Measurements from ENCODE around the gene GLRX5.

Gene GLRX5

DNA sequence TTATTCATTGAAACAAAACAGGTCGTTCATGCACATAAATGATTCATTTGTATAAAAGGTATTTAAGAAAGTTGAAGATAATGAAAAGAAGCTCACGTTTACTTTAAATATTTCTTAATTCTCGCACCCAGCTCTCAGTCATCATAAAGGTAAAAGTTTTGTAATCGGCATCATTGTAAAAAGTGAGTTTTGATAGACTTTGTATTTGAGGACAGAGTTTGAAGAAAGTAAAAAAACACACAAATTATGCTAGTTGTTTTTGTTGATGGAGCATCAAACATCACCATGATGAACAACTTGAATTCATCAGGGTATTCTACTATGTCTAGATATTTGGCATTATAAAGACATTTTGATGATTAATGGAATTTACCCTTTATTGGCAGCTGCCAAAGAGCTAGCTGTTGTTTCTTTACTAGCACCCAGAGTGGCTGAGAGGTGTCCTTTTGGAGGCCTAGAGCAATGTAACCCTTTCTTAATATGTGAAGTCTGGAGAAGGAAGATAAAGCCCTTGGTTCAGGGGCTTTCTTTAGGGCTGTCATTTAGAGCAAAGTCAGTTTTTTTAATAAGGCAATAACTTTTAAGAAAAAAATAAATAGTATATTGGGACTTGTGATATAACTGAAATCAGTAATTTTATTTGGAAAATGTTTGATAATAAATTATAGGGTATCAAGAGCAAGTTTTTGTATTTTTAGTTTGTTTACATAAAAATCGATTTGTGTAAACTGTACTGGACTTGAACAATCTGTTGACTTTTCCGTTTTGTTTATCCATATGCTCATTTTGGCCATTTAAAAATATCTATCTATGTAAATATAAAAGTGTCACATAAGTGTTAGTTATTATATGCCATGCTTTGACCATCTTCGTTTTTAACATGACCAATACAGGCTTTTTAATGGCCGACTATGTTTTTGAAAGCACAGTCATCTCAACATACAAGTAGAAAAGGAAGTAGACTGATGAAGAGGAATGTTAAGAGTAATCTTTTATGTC, 7.4 kb downstream of the GLRX5 start:
- Histone ChIP-seq H3K4me1 (ENCODE audit: insufficient read depth, low read length) (no peaks in the 10 kb centered on the region), H3K4me3 (ENCODE audit: low read depth in 1 of 2, low read length in 2 of 2) (no peak overlapping the region), H3K36me3 (ENCODE audit: insufficient read depth, low read length) (peaks cover 4% of the 10 kb centered on the region), H3K9me3 (ENCODE audit: low read length) (no peaks in the 10 kb centered on the region), H3K9ac (ENCODE audit: low read length) (no peak overlapping the region), H3K27ac (ENCODE audit: low read depth, low read length) (no peak overlapping the region), H3K27me3 (ENCODE audit: control insufficient read depth in 1 of 2, insufficient read depth in 2 of 2, low read length in 2 of 2) (no peaks in the 10 kb centered on the region)

DNA sequence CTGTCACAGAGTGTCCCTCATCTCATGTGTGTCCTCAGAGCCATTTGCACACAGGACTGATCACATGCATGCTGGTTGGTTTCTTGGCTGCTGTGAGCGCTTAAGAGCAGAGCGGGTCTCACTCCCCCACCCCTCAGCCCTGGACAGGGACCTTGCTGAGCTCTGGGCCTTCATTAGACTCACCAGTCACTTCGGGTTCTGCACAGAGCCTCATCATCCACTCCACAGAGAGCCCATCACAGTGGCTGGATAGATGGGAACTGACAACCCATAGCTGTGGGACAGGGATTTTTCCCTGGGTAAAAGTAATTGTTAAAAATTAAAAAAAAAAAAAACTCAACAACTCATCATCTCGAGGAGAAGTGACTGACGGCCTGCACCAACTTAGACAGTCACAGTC, 8.2 kb downstream of the GLRX5 start:
- Histone ChIP-seq H3K27me3 (ENCODE audit: control insufficient read depth in 1 of 2, insufficient read depth in 2 of 2, low read length in 2 of 2) (no peaks in the 10 kb centered on the region), H3K4me3 (ENCODE audit: low read depth in 1 of 2, low read length in 2 of 2) (no peak overlapping the region), H3K9ac (ENCODE audit: low read length) (no peak overlapping the region), H3K27ac (ENCODE audit: low read depth, low read length) (no peak overlapping the region), H3K4me1 (ENCODE audit: insufficient read depth, low read length) (no peaks in the 10 kb centered on the region), H3K36me3 (ENCODE audit: insufficient read depth, low read length) (peaks cover 4% of the 10 kb centered on the region), H3K9me3 (ENCODE audit: low read length) (no peaks in the 10 kb centered on the region)

- Histone ChIP-seq H3K27ac (ENCODE audit: low read depth, low read length) (no peak overlapping the region), H3K36me3 (ENCODE audit: insufficient read depth, low read length) (peaks cover 4% of the 10 kb centered on the region), H3K9ac (ENCODE audit: low read length) (no peak overlapping the region), H3K9me3 (ENCODE audit: low read length) (no peaks in the 10 kb centered on the region), H3K27me3 (ENCODE audit: control insufficient read depth in 1 of 2, insufficient read depth in 2 of 2, low read length in 2 of 2) (no peaks in the 10 kb centered on the region), H3K4me1 (ENCODE audit: insufficient read depth, low read length) (no peaks in the 10 kb centered on the region), H3K4me3 (ENCODE audit: low read depth in 1 of 2, low read length in 2 of 2) (no peak overlapping the region)
Measured at GRCh38 chr14:95544588-95544987, 9.7 kb downstream of the GLRX5 start.

GRCh38 chr14:95545515-95546168, 10.8 kb downstream of the GLRX5 start:
- H3K4me3 ChIP-seq (ENCODE audit: low read depth in 1 of 2, low read length in 2 of 2), result no peak overlapping the region
- H3K27me3 ChIP-seq (ENCODE audit: control insufficient read depth in 1 of 2, insufficient read depth in 2 of 2, low read length in 2 of 2), result no peaks in the 10 kb centered on the region
- no peak overlapping the region for H3K27ac ChIP-seq (ENCODE audit: low read depth, low read length)
- no peaks in the 10 kb centered on the region for H3K9me3 ChIP-seq (ENCODE audit: low read length)
- peaks cover 4% of the 10 kb centered on the region for H3K36me3 ChIP-seq (ENCODE audit: insufficient read depth, low read length)
- no peaks in the 10 kb centered on the region for H3K4me1 ChIP-seq (ENCODE audit: insufficient read depth, low read length)
- no peak overlapping the region for H3K9ac ChIP-seq (ENCODE audit: low read length)

DNA sequence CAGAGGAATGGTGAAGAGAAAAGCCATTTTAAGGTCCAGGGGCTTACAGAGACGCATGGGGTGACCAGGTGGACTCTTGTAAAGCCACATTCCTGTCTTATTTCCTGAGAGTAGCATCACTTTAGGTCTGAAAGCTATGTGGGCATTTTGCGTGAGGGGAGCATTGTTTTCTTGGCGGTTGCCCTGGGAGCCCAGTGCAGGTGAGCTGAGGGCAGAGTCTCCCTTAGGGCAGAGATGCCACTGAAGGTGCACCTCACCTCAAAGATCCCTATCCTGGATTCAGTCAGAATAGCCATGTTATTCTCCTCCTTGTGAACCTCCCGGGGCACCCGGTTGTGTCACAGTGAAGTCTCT, 12.4 kb downstream of the GLRX5 start:
- Histone ChIP-seq H3K27ac (ENCODE audit: low read depth, low read length) (no peak overlapping the region), H3K36me3 (ENCODE audit: insufficient read depth, low read length) (peaks cover 4% of the 10 kb centered on the region), H3K4me3 (ENCODE audit: low read depth in 1 of 2, low read length in 2 of 2) (no peak overlapping the region), H3K9me3 (ENCODE audit: low read length) (no peaks in the 10 kb centered on the region), H3K9ac (ENCODE audit: low read length) (no peak overlapping the region), H3K4me1 (ENCODE audit: insufficient read depth, low read length) (no peaks in the 10 kb centered on the region), H3K27me3 (ENCODE audit: control insufficient read depth in 1 of 2, insufficient read depth in 2 of 2, low read length in 2 of 2) (no peaks in the 10 kb centered on the region)

- no peak overlapping the region for H3K27ac ChIP-seq (ENCODE audit: low read depth, low read length)
- no peaks in the 10 kb centered on the region for H3K27me3 ChIP-seq (ENCODE audit: control insufficient read depth in 1 of 2, insufficient read depth in 2 of 2, low read length in 2 of 2)
- H3K4me1 ChIP-seq (ENCODE audit: insufficient read depth, low read length), result no peaks in the 10 kb centered on the region
- peaks cover 4% of the 10 kb centered on the region for H3K36me3 ChIP-seq (ENCODE audit: insufficient read depth, low read length)
- no peak overlapping the region for H3K4me3 ChIP-seq (ENCODE audit: low read depth in 1 of 2, low read length in 2 of 2)
- no peak overlapping the region for H3K9ac ChIP-seq (ENCODE audit: low read length)
- H3K9me3 ChIP-seq (ENCODE audit: low read length), result no peaks in the 10 kb centered on the region
Measured at GRCh38 chr14:95547626-95548327, 12.9 kb downstream of the GLRX5 start.

- Histone ChIP-seq H3K36me3 (ENCODE audit: insufficient read depth, low read length) (peaks cover 4% of the 10 kb centered on the region), H3K4me3 (ENCODE audit: low read depth in 1 of 2, low read length in 2 of 2) (no peak overlapping the region), H3K27me3 (ENCODE audit: control insufficient read depth in 1 of 2, insufficient read depth in 2 of 2, low read length in 2 of 2) (no peaks in the 10 kb centered on the region), H3K27ac (ENCODE audit: low read depth, low read length) (no peak overlapping the region), H3K4me1 (ENCODE audit: insufficient read depth, low read length) (no peaks in the 10 kb centered on the region), H3K9me3 (ENCODE audit: low read length) (no peaks in the 10 kb centered on the region), H3K9ac (ENCODE audit: low read length) (no peak overlapping the region)
Measured at GRCh38 chr14:95548328-95548929, 13.6 kb downstream of the GLRX5 start.

- H3K9me3 ChIP-seq (ENCODE audit: low read length), result no peaks in the 10 kb centered on the region
- H3K4me1 ChIP-seq (ENCODE audit: insufficient read depth, low read length), result no peaks in the 10 kb centered on the region
- no peaks in the 10 kb centered on the region for H3K27me3 ChIP-seq (ENCODE audit: control insufficient read depth in 1 of 2, insufficient read depth in 2 of 2, low read length in 2 of 2)
- no peak overlapping the region for H3K4me3 ChIP-seq (ENCODE audit: low read depth in 1 of 2, low read length in 2 of 2)
- H3K27ac ChIP-seq (ENCODE audit: low read depth, low read length), result no peak overlapping the region
- H3K36me3 ChIP-seq (ENCODE audit: insufficient read depth, low read length), result peaks cover 1% of the 10 kb centered on the region
- no peak overlapping the region for H3K9ac ChIP-seq (ENCODE audit: low read length)
Measured at GRCh38 chr14:95549656-95550585, 15.1 kb downstream of the GLRX5 start.

DNA sequence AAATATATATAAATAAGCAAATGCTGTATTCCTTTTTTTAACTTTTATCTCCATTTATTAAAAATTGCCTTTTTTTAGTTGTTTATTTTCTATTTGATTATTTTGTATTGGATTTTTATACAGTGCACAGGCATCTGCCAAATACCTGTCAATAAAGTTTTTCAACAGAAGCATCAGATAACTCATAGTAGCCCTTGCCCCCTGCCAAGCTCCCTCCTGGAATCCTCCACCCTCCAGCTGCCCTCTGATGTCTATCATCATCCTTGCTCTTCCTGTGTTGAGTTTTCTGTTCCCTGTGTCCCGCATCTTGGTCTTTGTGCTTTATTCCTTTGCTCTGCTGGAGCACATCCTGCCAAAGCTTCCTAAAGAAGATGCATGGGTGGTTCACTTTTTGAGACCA, 16.6 kb downstream of the GLRX5 start:
- H3K27me3 ChIP-seq (ENCODE audit: control insufficient read depth in 1 of 2, insufficient read depth in 2 of 2, low read length in 2 of 2), result no peaks in the 10 kb centered on the region
- H3K36me3 ChIP-seq (ENCODE audit: insufficient read depth, low read length), result no peaks in the 10 kb centered on the region
- H3K4me1 ChIP-seq (ENCODE audit: insufficient read depth, low read length), result no peaks in the 10 kb centered on the region
- H3K27ac ChIP-seq (ENCODE audit: low read depth, low read length), result no peak overlapping the region
- no peaks in the 10 kb centered on the region for H3K9me3 ChIP-seq (ENCODE audit: low read length)
- no peak overlapping the region for H3K4me3 ChIP-seq (ENCODE audit: low read depth in 1 of 2, low read length in 2 of 2)
- no peak overlapping the region for H3K9ac ChIP-seq (ENCODE audit: low read length)

DNA sequence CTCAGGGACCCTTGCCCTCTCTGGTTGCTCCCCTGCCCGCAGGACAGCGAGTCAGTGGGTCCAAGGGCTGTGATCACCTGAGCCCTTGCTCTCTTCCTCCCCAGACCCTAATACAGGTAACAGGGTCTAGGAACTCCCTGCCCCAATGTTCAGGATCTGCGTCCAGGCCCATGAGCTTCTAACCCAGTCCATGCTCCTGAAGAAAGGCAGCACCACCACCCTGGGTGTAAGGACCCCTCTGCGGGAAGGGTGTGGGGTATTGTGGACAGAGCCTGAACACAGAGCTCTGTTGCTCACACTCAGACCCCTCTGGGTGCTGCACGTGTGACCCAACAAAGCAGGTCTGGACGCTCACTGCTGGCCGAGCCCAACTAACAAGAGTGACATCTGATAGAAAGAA, 18.3 kb downstream of the GLRX5 start:
- H3K9me3 ChIP-seq (ENCODE audit: low read length), result no peaks in the 10 kb centered on the region
- H3K4me3 ChIP-seq (ENCODE audit: low read depth in 1 of 2, low read length in 2 of 2), result no peak overlapping the region
- H3K9ac ChIP-seq (ENCODE audit: low read length), result no peak overlapping the region
- H3K27ac ChIP-seq (ENCODE audit: low read depth, low read length), result no peak overlapping the region
- H3K27me3 ChIP-seq (ENCODE audit: control insufficient read depth in 1 of 2, insufficient read depth in 2 of 2, low read length in 2 of 2), result no peaks in the 10 kb centered on the region
- H3K36me3 ChIP-seq (ENCODE audit: insufficient read depth, low read length), result no peaks in the 10 kb centered on the region
- H3K4me1 ChIP-seq (ENCODE audit: insufficient read depth, low read length), result no peaks in the 10 kb centered on the region

Measured in muscle layer of colon (tissue), 2 donors.